IMR-90 (cell line): ENCODE results near the gene FOXO6. TPM values are rescaled to one million over a fixed set of nuclear protein-coding genes. Genes with fewer than 3 reads are reported as not detected.

Experiments used
- ATAC-seq: fragments of 200-7000 bp; cut with Tn5 transposase; 2 replicates; pipeline ENCODE4 v1.9.1; 2020; ENCODE audit warnings: low read depth, mild to moderate bottlenecking, moderate library complexity
- BruUV-seq: library from RNA; stranded (reverse); fragments of 400-500 nt; replicated peaks from 2 replicates; lab custom pipeline; 2021; lab: Mats Ljungman, UMichigan
- CTCF ChIA-PET: fragments of 300-600 bp; formaldehyde crosslinking; extraction: SDS; loops from one replicate; lab custom pipeline; 2021; ENCODE audit warnings: antibody characterized with exemption; lab: Yijun Ruan, JAX
- POLR2A ChIA-PET: fragments of 300-600 bp; sonication (Branson Sonifier 250); formaldehyde crosslinking; loops from one replicate; lab custom pipeline; 2022; ENCODE audit warnings: antibody characterized with exemption; ENCODE audit not compliant: unreplicated experiment; lab: Charles Lee
- DNase-seq: peaks from one replicate; pipeline ENCODE4 v3.0.0; 2013
- H2AFZ ChIP-seq: replicated peaks from 2 replicates; pipeline ENCODE3; 2013; ENCODE audit warnings: low read length, mild to moderate bottlenecking; ENCODE audit not compliant: poor library complexity
- H2AK5ac ChIP-seq: 2 replicates; pipeline ENCODE4 v1.6.1; 2013; ENCODE audit warnings: low read depth, low read length, inconsistent platforms
- H2AK9ac ChIP-seq: replicated peaks from 2 replicates; pipeline ENCODE3; 2013; ENCODE audit warnings: mild to moderate bottlenecking, low read depth, low read length, moderate library complexity; ENCODE audit not compliant: poor library complexity
- H2BK120ac ChIP-seq: 2 replicates; pipeline ENCODE4 v1.6.1; 2013; ENCODE audit warnings: low read depth, low read length, inconsistent platforms
- H2BK15ac ChIP-seq: 3 replicates; pipeline ENCODE4 v1.6.1; 2013; ENCODE audit warnings: low read depth, low read length, inconsistent platforms
- H2BK20ac ChIP-seq: 2 replicates; pipeline ENCODE4 v1.6.1; 2013; ENCODE audit warnings: low read depth, mild to moderate bottlenecking, inconsistent platforms, low read length, moderate library complexity
- H2BK5ac ChIP-seq: 2 replicates; pipeline ENCODE4 v1.6.1; 2013; ENCODE audit warnings: mild to moderate bottlenecking, low read depth, low read length, inconsistent platforms; ENCODE audit not compliant: poor library complexity, severe bottlenecking
- H3K14ac ChIP-seq: replicated peaks from 2 replicates; pipeline ENCODE4 v1.6.1; 2013; ENCODE audit warnings: low read depth, low read length, inconsistent platforms
- H3K18ac ChIP-seq: 2 replicates; pipeline ENCODE4 v1.6.1; 2013; ENCODE audit warnings: low read depth, low read length, control low read depth
- H3K23ac ChIP-seq: 2 replicates; pipeline ENCODE4 v1.6.1; 2013; ENCODE audit warnings: low read depth, low read length, inconsistent platforms
- H3K27ac ChIP-seq: 2 replicates; pipeline ENCODE4 v1.5.1; 2013; ENCODE audit warnings: mild to moderate bottlenecking, control low read depth, low read length; ENCODE audit not compliant: insufficient read depth
- H3K27me3 ChIP-seq: 2 replicates; pipeline ENCODE4 v1.6.1; 2013; ENCODE audit warnings: low read length; ENCODE audit not compliant: control insufficient read depth, insufficient read depth
- H3K36me3 ChIP-seq: 2 replicates; pipeline ENCODE4 v1.6.1; 2013; ENCODE audit warnings: low read length, mixed read lengths; ENCODE audit not compliant: control insufficient read depth, insufficient read depth
- H3K4ac ChIP-seq: 2 replicates; pipeline ENCODE4 v1.6.1; 2013; ENCODE audit warnings: low read depth, low read length, inconsistent platforms
- H3K4me1 ChIP-seq: 2 replicates; pipeline ENCODE4 v1.6.1; 2013; ENCODE audit warnings: low read length, mixed read lengths; ENCODE audit not compliant: control insufficient read depth, insufficient read depth
- H3K4me2 ChIP-seq: 2 replicates; pipeline ENCODE4 v1.6.1; 2013; ENCODE audit warnings: low read depth, mild to moderate bottlenecking, control low read depth, low read length, moderate library complexity
- H3K4me3 ChIP-seq: 2 replicates; pipeline ENCODE4 v1.5.1; 2013; ENCODE audit warnings: low read depth, mild to moderate bottlenecking, control low read depth, low read length, moderate library complexity; ENCODE audit not compliant: insufficient read depth
- H3K56ac ChIP-seq: 2 replicates; pipeline ENCODE4 v1.6.1; 2013; ENCODE audit warnings: low read length, inconsistent platforms; ENCODE audit not compliant: insufficient read depth; ENCODE audit errors: extremely low read depth
- H3K79me1 ChIP-seq, 2 experiments: 2 replicates each; pipeline ENCODE4 v1.6.1; 2013; ENCODE audit warnings: low read length in 2 of 2, inconsistent platforms in 1 of 2, low read depth in 1 of 2
- H3K9ac ChIP-seq: 2 replicates; pipeline ENCODE4 v1.6.1; 2013; ENCODE audit warnings: low read depth, low read length, control low read depth
- H3K9me1 ChIP-seq: 2 replicates; pipeline ENCODE4 v1.6.1; 2013; ENCODE audit warnings: low read length, inconsistent platforms; ENCODE audit not compliant: insufficient read depth
- H3K9me3 ChIP-seq: 2 replicates; pipeline ENCODE4 v1.6.1; 2013; ENCODE audit warnings: low read length; ENCODE audit not compliant: control insufficient read depth, insufficient read depth
- H4K20me1 ChIP-seq: 2 replicates; pipeline ENCODE4 v1.6.1; 2013; ENCODE audit warnings: low read length, inconsistent platforms; ENCODE audit not compliant: insufficient read depth
- H4K5ac ChIP-seq: 2 replicates; pipeline ENCODE4 v1.6.1; 2013; ENCODE audit warnings: mild to moderate bottlenecking, low read depth, low read length, control low read depth
- H4K8ac ChIP-seq, 2 experiments: 2 replicates each; pipeline ENCODE4 v1.6.1; 2013; ENCODE audit warnings: low read depth in 2 of 2, low read length in 2 of 2, control low read depth in 1 of 2, inconsistent platforms in 1 of 2
- H4K91ac ChIP-seq: 2 replicates; pipeline ENCODE4 v1.6.1; 2013; ENCODE audit warnings: low read depth, low read length, inconsistent platforms; ENCODE audit not compliant: insufficient read depth
- BHLHE40 ChIP-seq: fragments of 150-350 bp; IDR thresholded peaks from 2 replicates; pipeline ENCODE4 v1.6.1; 2016; ENCODE audit warnings: mild to moderate bottlenecking, low read depth, low read length
- CEBPB ChIP-seq: IDR thresholded peaks from 2 replicates; pipeline ENCODE4 v1.6.1; 2012; ENCODE audit warnings: low read depth, low read length, improper control_type of control experiment
- CTCF ChIP-seq: conservative IDR thresholded peaks from 2 replicates; pipeline ENCODE4 v1.5.1; 2012; ENCODE audit warnings: mild to moderate bottlenecking, low read depth, low read length, improper control_type of control experiment
- ELK1 ChIP-seq: fragments of 150-350 bp; IDR thresholded peaks from 2 replicates; pipeline ENCODE4 v1.6.1; 2016; ENCODE audit warnings: low read depth, mild to moderate bottlenecking, low read length, moderate library complexity, borderline replicate concordance
- FOS ChIP-seq: fragments of 150-350 bp; IDR thresholded peaks from 2 replicates; pipeline ENCODE4 v1.6.1; 2016; ENCODE audit warnings: low read depth, low read length
- MAFK ChIP-seq: IDR thresholded peaks from 2 replicates; pipeline ENCODE4 v1.6.1; 2012; ENCODE audit warnings: low read depth, low read length, improper control_type of control experiment
- MAZ ChIP-seq: IDR thresholded peaks from 2 replicates; pipeline ENCODE4 v1.6.1; 2012; ENCODE audit warnings: low read depth, mild to moderate bottlenecking, low read length, improper control_type of control experiment, moderate library complexity, borderline replicate concordance
- MXI1 ChIP-seq: IDR thresholded peaks from 2 replicates; pipeline ENCODE4 v1.6.1; 2012; ENCODE audit warnings: low read depth, mild to moderate bottlenecking, low read length, moderate library complexity, borderline replicate concordance
- NFE2L2 ChIP-seq: fragments of 150-350 bp; IDR thresholded peaks from 2 replicates; pipeline ENCODE4 v1.6.1; 2016; ENCODE audit warnings: low read depth, mild to moderate bottlenecking, low read length
- POLR2A ChIP-seq: IDR thresholded peaks from 2 replicates; pipeline ENCODE4 v1.6.1; 2012; ENCODE audit warnings: mild to moderate bottlenecking, low read depth, low read length
- RAD21 ChIP-seq: IDR thresholded peaks from 2 replicates; pipeline ENCODE4 v1.6.1; 2012; ENCODE audit warnings: low read length, improper control_type of control experiment
- RCOR1 ChIP-seq: IDR thresholded peaks from 2 replicates; pipeline ENCODE4 v1.6.1; 2012; ENCODE audit warnings: mild to moderate bottlenecking, low read length, improper control_type of control experiment; ENCODE audit not compliant: insufficient replicate concordance
- RFX5 ChIP-seq: IDR thresholded peaks from 2 replicates; pipeline ENCODE4 v1.8.0; 2012; ENCODE audit warnings: low read depth, mild to moderate bottlenecking, low read length, moderate library complexity
- SMC3 ChIP-seq: fragments of 150-350 bp; IDR thresholded peaks from 2 replicates; pipeline ENCODE4 v1.6.1; 2016; ENCODE audit warnings: low read depth, mild to moderate bottlenecking, antibody characterized with exemption, low read length, moderate library complexity
- USF2 ChIP-seq: fragments of 150-350 bp; IDR thresholded peaks from 2 replicates; pipeline ENCODE4 v1.6.1; 2017; ENCODE audit warnings: mild to moderate bottlenecking, antibody characterized with exemption, low read length, low read depth
- WGBS, 2 experiments: methylation state at CpG; one replicate each; pipeline versions ENCODE4 v1.1.5 to v1.1.7; 2013; ENCODE audit warnings: missing lambda C conversion rate in 2 of 2; ENCODE audit not compliant: insufficient read length in 1 of 2; ENCODE audit errors: extremely low coverage in 2 of 2; 5-methylcytosine and 5-hydroxymethylcytosine counted together
- dilution Hi-C: fragments of 300-500 bp; cut with HindIII; formaldehyde crosslinking; loops from one replicate; pipeline ENCODE4 v1.14.3; 2018; ENCODE audit warnings: low sequenced_read_pairs; ENCODE audit not compliant: unreplicated experiment
- in situ Hi-C: fragments of 300-500 bp; cut with MboI; formaldehyde crosslinking; loops from 3 replicates; pipeline ENCODE4 v1.14.3; 2019; ENCODE audit warnings: low sequenced_read_pairs, inconsistent platforms, mixed read lengths
- intact Hi-C: fragments of 100-400 bp; cut with micrococcal nuclease; formaldehyde crosslinking; loops from 2 replicates; pipeline ENCODE4 v1.10.0; 2022
- polyA plus RNA-seq, 3 experiments: library from polyadenylated mRNA; depleted of rRNA; stranded (reverse); fragments of >200 nt; gene quantifications; 2 replicates each; pipeline ENCODE4 v1.2.3, GENCODE V29; 2012; ENCODE audit warnings: low replicate concordance in 1 of 3
- total RNA-seq: library from RNA; depleted of rRNA; stranded (reverse); fragments of >200 nt; gene quantifications from 2 replicates; pipeline ENCODE4 v1.2.3, GENCODE V29; 2012

FOXO6 gene
- total and polyA plus RNA-seq, 2 of the 4 experiments (the other 2 are of a cell fraction), result not detected

GRCh38 chr1:41422306-41422705, 61.1 kb downstream of the FOXO6 start:
- BruUV-seq, result no TSS peak
- Histone ChIP-seq H2AK5ac (no peak overlapping the region), H2AFZ (no peak overlapping the region), H3K27ac (no peak overlapping the region), H3K4ac (no peak overlapping the region), H2BK5ac (no peak overlapping the region), H2BK15ac (no peak overlapping the region), H3K56ac (no peak overlapping the region), H3K9me3 (no peaks in the 10 kb centered on the region), H3K18ac (no peak overlapping the region), H2BK20ac (no peak overlapping the region), H2AK9ac (no peak overlapping the region), H3K9ac (no peak overlapping the region), H3K36me3 (no peaks in the 10 kb centered on the region), H3K79me1 (no peaks in the 10 kb centered on the region), H4K8ac (no peak overlapping the region), H3K9me1 (peaks cover 8% of the 10 kb centered on the region; the same call in 1 of the 2 replicates), H4K20me1 (no peaks in the 10 kb centered on the region; the same call in 1 of the 2 replicates), H3K4me2 (no peak overlapping the region), H4K91ac (no peak overlapping the region), H2BK120ac (no peak overlapping the region), H3K4me3 (no peak overlapping the region), H3K23ac (no peak overlapping the region), H3K27me3 (peaks cover 4% of the 10 kb centered on the region; the same call in 1 of the 2 replicates), H3K4me1 (peaks cover 2% of the 10 kb centered on the region; the same call in 1 of the 2 replicates), H4K5ac (no peak overlapping the region), H3K14ac (no peak overlapping the region)
- POLR2A ChIA-PET, result no interaction called here
- WGBS, 2 experiments, result 60% methylated on average over 1 of the region's 6 CpGs; no CpG with 5 or more reads in 1 of the 2 experiments
- TF ChIP-seq POLR2A (no peak), NFE2L2 (no peak), MXI1 (no peak), ELK1 (no peak), RCOR1 (no peak), FOS (no peak), MAFK (no peak), BHLHE40 (no peak), CEBPB (no peak), RAD21 (no peak), RFX5 (no peak), USF2 (no peak), SMC3 (no peak), MAZ (no peak), CTCF (no peak)
- CTCF ChIA-PET, result no interaction called here
- dilution Hi-C loops (no loop called here), intact Hi-C loops (no loop called here), in situ Hi-C loops (loop anchor here (25.0 kb wide), 1 partner anchor 385 kb away; no protein-coding TSS in a partner anchor)
- ATAC-seq, result no peak
- no peak for DNase-seq
